ENCODE results near the gene C2CD5.

DNA sequence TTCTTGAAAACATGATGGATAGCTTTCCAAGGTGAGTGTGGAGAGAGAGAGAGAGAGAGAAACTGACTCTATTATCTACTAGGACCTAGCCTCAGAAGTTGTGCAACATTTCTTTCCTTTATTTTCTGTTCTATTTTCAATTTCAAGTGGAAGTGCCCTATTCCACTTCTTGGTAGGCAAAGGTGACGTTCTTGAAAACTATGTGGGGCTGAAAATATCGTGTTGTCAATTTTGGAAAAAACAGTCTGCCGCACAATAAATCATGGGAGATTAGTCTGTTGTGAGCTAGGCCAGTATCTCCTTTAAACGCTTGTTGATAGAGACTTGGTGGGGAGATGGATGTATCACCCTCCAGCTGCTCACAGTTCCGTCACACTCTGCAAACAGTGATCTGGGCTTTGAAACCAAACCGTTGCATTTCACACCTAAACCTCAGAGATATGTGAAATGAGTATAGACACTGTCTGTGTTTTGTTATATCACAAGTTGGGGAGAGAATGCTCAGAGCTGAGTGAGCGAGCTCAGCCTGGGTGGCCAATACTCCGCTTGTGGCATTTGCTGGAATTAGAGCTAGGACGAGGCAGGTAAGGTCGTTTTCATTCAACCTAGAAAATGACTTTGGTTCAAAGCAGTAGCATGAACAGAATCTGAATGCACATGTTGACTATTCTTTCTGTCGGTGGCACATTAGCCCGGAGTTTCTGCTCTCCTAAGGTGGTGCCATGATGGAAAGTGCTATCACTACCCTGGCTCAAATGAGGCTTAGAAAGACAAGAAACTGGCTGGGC, 134.8 kb downstream of the C2CD5 start:
- TF ChIP-seq CTCF (IDR thresholded peaks at IDR 0.05): no peak
- no peak for TF ChIP-seq EZH2 (IDR thresholded peaks at IDR 0.05; ENCODE audit: borderline replicate concordance, insufficient read depth, low read depth, low read length, poor library complexity, severe bottlenecking)

All from B cell (primary cell).